GM21576 (cell line): Measurements from ENCODE around the gene HDAC4.

Source experiments
- ATAC-seq: cut with Tn5 transposase; IDR thresholded peaks from one replicate; pipeline ENCODE4 v1.9.1; 2021; ENCODE audit warnings: mild to moderate bottlenecking, moderate library complexity; ENCODE audit not compliant: unreplicated experiment

The HDAC4 gene

DNA sequence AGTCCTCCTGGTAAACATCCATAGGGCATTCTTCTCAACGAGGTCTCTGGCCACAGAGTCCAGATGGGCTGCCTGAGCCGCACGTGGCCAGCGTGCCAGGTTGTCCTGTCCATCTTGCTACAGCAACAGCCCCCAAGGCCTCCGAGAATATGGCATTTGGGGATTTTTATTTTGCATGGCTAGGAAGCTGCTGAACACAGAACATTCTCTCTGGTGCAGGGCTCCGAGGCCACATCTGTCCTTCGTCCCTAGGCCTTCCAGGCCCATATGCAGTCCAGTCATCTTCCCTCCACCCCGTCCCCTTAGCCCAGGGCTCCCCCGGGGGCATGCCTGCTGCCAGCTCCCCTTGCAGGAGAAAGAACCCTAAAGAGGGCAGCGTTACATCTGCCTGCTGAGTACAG, 2.3 kb downstream of the HDAC4 start:
- ATAC-seq: no peak

- ATAC-seq: no peak
These were observed 2.8 kb downstream of the HDAC4 start for GRCh38 chr2:239397931-239398471.

GRCh38 chr2:239396881-239397681, 3.7 kb downstream of the HDAC4 start:
- no peak for ATAC-seq

DNA sequence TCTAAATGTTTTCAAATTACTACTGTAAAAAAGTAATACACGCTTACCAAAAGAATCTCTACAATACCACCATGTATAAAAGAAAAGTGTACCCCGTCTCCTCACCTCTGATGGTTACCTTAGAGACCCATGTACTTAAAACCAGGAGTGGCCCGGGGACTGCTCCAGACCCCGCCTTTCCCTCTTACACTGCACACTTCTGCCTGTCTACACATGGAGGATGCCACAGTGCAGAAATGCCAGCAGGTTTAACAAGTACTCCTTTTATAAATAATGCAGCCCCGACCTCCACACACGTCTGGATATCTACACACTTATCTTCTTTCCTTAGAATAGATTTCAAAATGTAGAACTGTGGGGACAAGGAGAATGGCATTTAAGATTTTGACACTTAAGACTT, 5.3 kb downstream of the HDAC4 start:
- no peak for ATAC-seq

- no peak for ATAC-seq
These were observed 5.8 kb downstream of the HDAC4 start for GRCh38 chr2:239394978-239395377.

DNA sequence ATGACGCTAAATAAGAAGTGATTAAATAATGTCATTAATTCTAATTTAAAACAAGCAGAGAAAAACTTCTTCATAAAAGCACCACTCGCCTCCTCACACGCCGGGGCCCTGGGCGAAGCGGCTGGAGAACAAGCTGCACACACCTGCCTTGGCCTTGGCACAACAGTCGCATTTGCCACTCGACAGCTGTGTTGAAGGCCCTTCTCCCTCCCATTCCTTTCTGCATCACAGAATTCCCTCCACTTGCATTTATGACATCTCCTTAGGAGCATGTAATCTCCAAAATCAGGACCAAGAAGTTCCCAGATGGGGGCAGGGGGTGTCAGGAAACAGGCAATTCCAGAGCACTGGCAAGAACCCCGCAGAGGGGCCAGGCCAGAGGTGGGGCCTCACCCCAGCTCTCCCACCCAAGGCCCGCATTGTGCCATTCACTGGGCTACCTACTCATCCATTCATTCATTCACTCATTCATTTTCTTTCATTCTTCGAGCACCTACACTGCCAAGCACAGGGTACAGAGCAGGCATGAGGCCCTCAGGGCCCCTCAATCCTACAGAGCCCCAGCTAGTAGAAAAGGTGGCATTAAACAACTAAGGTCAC, 6.4 kb downstream of the HDAC4 start:
- no peak for ATAC-seq

- no peak for ATAC-seq
These were observed 6.9 kb downstream of the HDAC4 start for GRCh38 chr2:239393941-239394340.

DNA sequence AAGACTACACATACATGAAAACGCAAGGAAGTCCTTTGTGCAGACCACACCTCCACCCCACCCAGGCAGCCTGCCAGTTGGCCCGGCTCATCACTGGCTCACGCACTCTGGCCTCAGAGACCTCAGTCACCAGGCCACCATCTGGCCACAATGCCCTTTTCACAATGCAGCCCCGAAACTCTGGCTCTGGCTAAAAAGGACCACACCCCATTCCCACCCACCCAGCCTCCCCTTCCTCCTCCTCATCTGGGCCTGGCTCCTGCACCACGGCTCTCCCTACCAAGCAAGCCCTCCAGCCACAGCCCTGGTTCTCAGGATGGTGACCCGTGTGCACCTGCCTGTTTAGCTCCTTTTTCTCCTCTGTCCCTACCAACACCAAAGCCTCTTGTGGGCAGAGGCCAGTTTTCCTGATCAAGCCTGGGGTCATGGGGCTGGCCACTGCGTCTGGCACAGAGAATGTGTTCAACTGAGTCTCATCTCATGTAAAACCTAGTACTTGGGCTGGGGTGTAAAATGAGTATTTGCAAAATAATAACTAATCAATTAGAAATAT, 7.4 kb downstream of the HDAC4 start:
- no peak for ATAC-seq

GRCh38 chr2:239392688-239393387, 8.0 kb downstream of the HDAC4 start:
- no peak for ATAC-seq

- ATAC-seq: no peak
These were observed 8.8 kb downstream of the HDAC4 start for GRCh38 chr2:239392072-239392357.

DNA sequence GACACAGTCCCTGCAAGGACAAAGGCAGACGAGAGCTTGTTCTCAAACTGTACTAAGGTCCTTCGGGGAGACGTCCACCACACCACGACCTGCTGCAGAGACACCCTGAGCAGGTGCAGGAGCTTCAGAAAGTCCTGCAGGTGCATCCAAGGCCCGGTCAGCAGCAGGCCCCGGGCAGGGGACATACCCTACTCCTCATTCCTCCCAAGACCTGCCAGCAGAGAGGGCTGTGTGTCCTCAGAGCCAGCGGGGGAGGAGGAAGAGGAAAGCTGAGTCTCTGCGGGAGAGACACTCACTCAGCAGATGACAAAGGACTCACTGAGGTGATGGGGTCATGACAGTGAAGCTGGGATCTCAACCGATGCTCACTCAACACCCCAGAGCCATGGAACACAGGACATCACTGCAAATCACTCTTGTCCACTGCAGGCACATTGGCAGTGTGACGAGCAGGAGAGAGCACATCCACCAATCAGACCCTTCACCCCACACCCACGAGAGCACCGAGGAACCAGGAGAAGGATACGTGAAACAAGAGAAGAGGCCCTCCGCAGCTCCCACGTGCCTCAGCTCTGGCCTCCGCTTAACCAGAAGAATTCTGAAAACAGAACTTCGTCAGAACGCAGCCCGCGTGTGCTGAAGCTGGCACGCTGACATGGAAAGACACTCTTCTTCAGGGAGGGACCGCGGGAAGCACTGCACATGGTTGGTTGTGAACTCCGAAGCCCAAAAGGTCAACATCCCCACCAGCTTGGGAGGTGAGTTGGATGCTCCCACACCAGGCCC, 9.3 kb downstream of the HDAC4 start:
- no peak for ATAC-seq

GRCh38 chr2:239390546-239391285, 10.1 kb downstream of the HDAC4 start:
- ATAC-seq: no peak

GRCh38 chr2:239389414-239390329, 11.1 kb downstream of the HDAC4 start:
- ATAC-seq: no peak

GRCh38 chr2:239388236-239389151, 12.3 kb downstream of the HDAC4 start:
- no peak for ATAC-seq

GRCh38 chr2:239387811-239388210, 13.0 kb downstream of the HDAC4 start:
- ATAC-seq: no peak

GRCh38 chr2:239386872-239387445, 13.9 kb downstream of the HDAC4 start:
- no peak for ATAC-seq

- no peak for ATAC-seq
These were observed 14.7 kb downstream of the HDAC4 start for GRCh38 chr2:239386001-239386670.
